Left hindlimb (tissue), 1 donor: ENCODE data around the gene SND1.
A peak's percentile ranks its signal among the peaks of the same experiment; 100 is the strongest.

Experiments
- DNase-seq: peaks from one replicate; pipeline ENCODE4 v3.0.0-alpha.2; 2018

Gene SND1

DNA sequence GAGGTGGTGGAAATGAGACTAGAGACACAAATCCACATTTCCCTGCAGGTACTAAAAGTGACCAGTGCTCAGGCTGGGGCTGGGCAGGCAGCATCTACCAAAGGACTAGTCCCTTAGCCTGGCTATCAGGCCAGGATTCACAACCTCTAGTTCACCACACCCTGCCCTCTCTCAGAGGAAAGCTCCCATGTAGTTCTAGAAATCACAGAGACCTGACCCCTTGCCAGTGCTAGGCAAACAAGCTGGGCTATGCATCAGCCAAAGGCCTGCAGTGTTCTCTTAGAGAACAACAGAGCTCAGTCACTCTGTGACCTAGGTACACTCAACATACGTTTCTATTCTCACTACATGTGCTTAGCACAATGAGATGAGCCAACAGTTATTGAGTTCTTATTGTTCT lies 405.9 kb downstream of the SND1 start:
- DNase-seq: no peak

GRCh38 chr7:128059143-128059988 lies 407.4 kb downstream of the SND1 start:
- DNase-seq: no peak

DNA sequence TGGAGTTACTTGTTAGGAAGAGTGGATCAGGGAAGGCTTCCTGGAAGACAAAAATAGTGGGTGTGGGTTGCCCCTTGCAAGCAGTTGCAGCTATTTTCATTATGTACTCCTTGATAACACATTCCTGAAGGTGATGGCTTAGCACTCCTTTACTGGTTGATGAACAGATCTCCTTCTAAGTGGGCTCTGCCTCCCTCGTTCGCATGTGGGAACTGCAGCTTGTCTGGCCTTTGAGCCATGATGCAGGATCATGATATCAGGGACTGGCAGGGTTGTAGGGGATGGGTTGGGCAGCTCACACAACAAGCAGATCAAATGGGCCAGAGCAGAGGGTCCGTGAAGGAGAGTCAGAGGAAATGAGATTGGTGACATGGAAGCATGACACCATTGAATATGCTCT lies 408.0 kb downstream of the SND1 start:
- DNase-seq: no peak

DNA sequence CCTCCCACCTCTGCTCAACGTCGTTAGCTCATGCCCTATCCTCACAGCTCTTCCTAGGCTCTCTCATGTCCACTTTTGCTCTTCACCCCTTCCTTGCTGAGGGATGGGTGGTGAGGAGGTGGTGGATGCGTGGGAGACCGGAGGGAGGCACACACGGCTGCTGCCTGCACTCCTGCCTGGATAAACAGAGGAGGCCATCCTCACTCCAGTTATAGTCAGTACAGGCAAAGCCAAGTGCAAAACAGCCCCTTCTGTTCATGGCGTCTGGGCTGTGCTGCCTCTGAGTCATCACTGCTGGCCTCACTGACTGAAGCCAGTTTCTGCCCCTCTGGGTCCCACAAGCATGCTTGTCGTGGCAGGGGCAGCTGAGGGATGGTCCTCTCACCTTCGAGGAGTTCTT lies 411.1 kb downstream of the SND1 start:
- DNase-seq: no peak

- no peak for DNase-seq
Observed at GRCh38 chr7:128065872-128066271, 413.9 kb downstream of the SND1 start.

GRCh38 chr7:128066395-128066794 lies 414.4 kb downstream of the SND1 start:
- no peak for DNase-seq

GRCh38 chr7:128066858-128067257 lies 414.9 kb downstream of the SND1 start:
- no peak for DNase-seq

DNA sequence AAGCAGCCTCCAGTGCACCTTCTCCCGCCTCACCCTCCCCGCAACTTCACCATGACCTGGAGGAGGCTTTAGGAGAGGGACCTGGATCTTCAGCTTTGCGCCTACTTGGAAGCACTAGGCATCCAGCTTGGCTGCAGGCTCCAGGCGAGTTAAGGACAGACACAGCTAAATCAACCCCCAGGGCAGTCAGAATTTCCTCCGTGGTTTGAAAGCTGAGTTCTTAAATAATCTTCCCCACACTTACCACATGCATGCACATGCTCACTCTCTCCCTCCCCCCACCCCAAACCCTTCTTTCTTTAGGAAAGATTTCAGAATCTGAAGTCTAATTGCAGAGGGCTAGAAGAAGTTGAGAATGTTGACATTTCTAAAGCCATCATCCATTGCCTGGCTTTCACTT lies 416.0 kb downstream of the SND1 start:
- DNase-seq: no peak

- no peak for DNase-seq
Observed at GRCh38 chr7:128068785-128069184, 416.8 kb downstream of the SND1 start.

- DNase-seq: no peak
Observed at GRCh38 chr7:128069373-128070364, 417.7 kb downstream of the SND1 start.

GRCh38 chr7:128071376-128071775 lies 419.4 kb downstream of the SND1 start:
- DNase-seq: no peak

DNA sequence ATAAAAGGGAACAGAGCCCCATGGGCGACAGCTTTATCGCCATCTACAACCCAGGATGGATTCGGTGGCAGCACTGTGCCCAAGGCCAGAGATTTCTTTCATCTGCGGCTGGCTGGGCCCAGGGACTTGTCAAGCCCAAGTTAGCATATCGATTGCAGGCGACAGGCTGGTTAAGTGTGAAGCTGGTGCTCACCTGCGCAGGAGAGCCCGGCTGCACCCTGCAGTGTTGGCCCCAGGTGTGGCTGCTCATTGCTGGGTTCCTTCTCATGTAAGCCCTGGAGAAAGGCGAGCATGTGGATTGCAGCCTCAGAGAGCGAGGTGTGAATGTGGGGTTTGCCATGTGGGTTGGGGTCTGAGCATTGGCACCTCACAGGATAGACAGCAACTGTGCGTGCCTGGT lies 419.8 kb downstream of the SND1 start:
- no peak for DNase-seq

- DNase-seq: no peak
Observed at GRCh38 chr7:128073671-128074310, 421.8 kb downstream of the SND1 start.

- no peak for DNase-seq
Observed at GRCh38 chr7:128074336-128074735, 422.3 kb downstream of the SND1 start.

DNA sequence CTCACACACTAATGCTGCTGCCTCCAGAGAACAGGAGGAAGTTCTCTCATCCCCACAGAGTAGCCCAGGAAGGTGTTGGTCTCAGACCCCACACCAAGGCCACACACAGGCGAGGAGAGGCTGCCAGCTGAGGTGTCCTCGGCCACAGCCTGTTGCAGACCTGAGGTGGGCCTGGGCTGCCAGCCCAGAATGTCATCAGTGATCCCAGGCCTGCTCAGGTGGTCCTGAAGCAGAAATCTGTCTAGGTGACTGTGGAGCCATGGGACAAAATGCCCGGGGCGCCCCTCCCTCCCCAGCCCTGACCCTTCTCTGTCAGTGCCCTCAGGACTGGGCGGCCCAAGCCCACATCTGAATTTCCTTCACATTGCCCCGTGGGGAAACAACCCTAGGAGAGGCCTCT lies 422.7 kb downstream of the SND1 start:
- no peak for DNase-seq

- no peak for DNase-seq
Observed at GRCh38 chr7:128075242-128076095, 423.5 kb downstream of the SND1 start.

DNA sequence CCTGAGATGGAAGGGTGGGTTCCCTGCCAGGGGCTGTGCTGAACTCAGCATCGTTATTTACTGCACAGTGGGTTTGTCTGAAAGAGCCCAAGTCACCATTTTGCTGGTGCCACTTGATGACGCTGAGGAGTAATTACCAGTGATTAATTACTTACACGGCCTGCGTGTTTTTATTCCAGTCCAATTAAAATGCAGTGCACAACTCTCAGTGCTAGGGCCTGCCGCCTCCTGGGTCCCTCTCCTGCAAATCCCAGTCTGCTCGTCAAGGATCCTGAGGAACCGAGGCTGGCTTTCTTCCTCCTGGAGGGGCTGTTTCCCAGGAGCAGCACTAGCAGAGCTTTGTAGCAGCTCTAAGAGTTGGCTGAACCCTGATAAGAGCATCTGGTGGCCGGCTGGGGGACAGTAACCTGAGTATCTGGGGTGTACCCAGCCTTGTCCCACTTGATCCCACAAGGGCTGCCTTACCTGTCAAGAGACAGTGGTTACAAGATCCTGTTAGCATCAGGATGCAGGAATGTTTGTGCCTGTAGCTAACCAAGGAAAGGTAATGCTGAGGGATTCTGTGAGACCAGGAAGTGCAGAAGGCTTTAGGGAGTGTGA lies 424.3 kb downstream of the SND1 start:
- no peak for DNase-seq

DNA sequence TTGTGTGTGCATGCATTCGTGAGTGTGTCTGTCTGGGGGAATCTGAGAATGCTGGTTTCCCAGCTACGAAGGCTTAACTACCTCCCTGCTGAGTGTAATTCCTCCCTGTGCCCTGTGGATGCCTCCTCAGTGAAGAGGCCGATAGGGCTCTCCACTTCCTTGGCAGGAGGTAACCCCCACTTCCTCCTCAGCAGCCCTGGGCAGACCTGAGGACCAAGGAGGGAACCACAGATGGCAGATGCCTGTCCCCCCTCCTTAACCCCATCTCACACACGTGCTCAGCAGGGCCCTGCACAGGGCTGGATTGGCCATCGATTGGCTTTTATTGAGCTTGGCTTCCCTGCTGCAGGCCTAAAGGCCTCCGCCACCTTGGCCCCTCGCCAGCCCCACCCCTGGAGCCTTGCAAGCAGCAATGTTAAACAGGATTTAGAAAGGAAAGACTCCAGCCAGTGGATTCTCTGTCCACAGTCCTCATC lies 424.8 kb downstream of the SND1 start:
- DNase-seq: peak; percentile 73

- no peak for DNase-seq
Observed at GRCh38 chr7:128078309-128078708, 426.3 kb downstream of the SND1 start.

GRCh38 chr7:128080169-128080568 lies 428.2 kb downstream of the SND1 start:
- no peak for DNase-seq

GRCh38 chr7:128081351-128081750 lies 429.4 kb downstream of the SND1 start:
- no peak for DNase-seq

DNA sequence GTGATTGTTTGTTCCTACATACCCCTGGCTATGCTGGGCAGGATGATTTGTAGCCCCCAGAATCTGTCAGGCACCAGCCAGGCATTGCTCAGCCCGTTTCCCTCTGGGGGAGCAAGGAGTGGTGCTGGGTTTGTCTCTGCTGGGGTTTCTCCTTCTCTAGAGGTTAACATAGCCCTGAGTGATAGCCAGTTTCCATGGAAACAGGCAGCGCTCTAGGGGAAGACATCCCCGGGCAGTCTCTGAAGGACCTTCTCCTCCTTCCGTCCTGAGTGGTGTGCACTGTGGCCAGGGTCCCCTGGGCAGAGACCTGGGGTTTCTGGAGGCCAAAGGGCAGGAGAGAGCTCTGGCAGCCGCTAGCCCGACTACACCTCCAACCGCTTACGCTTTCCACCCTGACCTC lies 429.8 kb downstream of the SND1 start:
- no peak for DNase-seq
